ENCODE data around the gene SRSF7.
A peak's percentile ranks its signal among the peaks of the same experiment; 100 is the strongest.
"Not testable (repeated sequence)": the region's sequence is repeated elsewhere in the genome, so short reads cannot be mapped to it uniquely, and the experiment has no call there.

The SRSF7 gene

GRCh38 chr2:38712871-38713270 lies 38.3 kb downstream of the SRSF7 start:
- Mint-ChIP-seq H3K27me3 (no peaks in the 10 kb centered on the region), H3K9me3 (peaks cover 3% of the 10 kb centered on the region), H3K27ac (peak overlapping the region; percentile 46), H3K4me3 (no peak overlapping the region), H3K36me3 (peaks cover 48% of the 10 kb centered on the region), H3K4me1 (peaks cover 43% of the 10 kb centered on the region)
- DNase-seq: peak; percentile 5
- CTCF ChIA-PET: interaction anchor here (1.2 to 1.7 kb wide), 4 partner anchors 9 to 131 kb away, joined by 4 to 5 read pairs (median 4); no protein-coding TSS in a partner anchor

DNA sequence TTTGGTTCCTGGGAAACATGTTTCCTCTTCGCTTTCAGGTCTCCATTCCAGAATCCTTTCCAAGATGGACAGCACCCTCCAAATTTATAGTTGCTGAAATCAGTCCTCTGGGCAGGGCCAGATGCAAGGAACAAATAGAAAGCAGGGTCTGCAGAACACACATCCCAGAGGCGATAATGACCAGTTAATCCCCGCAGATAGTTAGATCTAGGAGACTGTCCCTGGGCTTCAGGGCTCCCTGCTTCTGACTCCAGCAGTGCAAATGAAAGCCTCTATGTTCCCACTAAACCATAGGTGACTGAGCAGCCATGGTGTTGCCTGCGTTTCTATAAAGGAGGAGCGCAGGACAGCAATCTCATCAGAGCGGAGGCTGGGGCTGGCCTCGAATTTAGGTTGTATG lies 38.7 kb downstream of the SRSF7 start:
- Mint-ChIP-seq H3K36me3 (peaks cover 47% of the 10 kb centered on the region), H3K27ac (peak overlapping the region; percentile 58), H3K4me3 (no peak overlapping the region), H3K4me1 (peaks cover 45% of the 10 kb centered on the region), H3K27me3 (no peaks in the 10 kb centered on the region), H3K9me3 (peaks cover 3% of the 10 kb centered on the region)
- peak; percentile 8 for DNase-seq
- CTCF ChIA-PET: interaction anchor here (1.4 to 1.7 kb wide), 2 partner anchors 13 to 131 kb away, joined by 4 to 5 read pairs; no protein-coding TSS in a partner anchor

GRCh38 chr2:38711558-38711957 lies 39.6 kb downstream of the SRSF7 start:
- Mint-ChIP-seq H3K36me3 (peaks cover 49% of the 10 kb centered on the region), H3K27me3 (no peaks in the 10 kb centered on the region), H3K27ac (no peak overlapping the region), H3K4me1 (peaks cover 50% of the 10 kb centered on the region), H3K9me3 (peaks cover 3% of the 10 kb centered on the region), H3K4me3 (no peak overlapping the region)
- DNase-seq: no peak
- CTCF ChIA-PET: no interaction called here

DNA sequence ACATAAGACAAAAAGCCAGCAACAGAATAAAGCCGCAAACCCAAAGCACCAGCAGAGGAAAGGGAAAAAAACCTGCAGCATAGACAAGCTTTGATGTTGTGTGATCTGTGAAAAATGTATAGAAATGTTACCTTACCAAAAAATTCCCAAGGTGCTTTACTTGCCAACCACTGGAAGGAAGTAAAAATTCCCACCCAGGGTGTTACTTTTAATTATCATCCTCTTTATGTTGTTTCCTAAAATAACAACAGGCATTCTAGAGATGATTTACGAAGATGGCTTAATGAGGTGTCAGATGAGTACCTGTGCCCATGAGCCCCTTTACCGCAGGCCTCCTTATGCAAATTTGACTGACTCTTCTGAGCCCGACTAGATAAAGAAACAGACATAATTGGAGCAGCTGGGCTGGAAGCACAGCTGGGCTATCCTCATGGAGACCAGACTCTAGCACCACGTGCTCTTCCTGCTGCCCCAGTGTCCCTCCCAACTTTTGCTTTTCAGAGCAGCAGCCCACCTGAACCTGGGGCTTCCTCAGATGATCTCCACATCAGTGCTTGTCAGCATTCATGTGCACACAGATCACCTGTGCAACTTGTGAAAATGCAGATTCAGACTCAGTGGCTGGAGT lies 41.5 kb downstream of the SRSF7 start:
- CTCF ChIA-PET: interaction anchor here (0.9 to 2.4 kb wide), 3 partner anchors 10 to 106 kb away, joined by 3 to 8 read pairs (median 4); no protein-coding TSS in a partner anchor

GRCh38 chr2:38708900-38709566 lies 42.1 kb downstream of the SRSF7 start:
- peaks cover 3% of the 10 kb centered on the region for H3K9me3 Mint-ChIP-seq
- no peaks in the 10 kb centered on the region for H3K27me3 Mint-ChIP-seq
- H3K27ac Mint-ChIP-seq: peak overlapping the region; percentile 91
- peaks cover 36% of the 10 kb centered on the region for H3K36me3 Mint-ChIP-seq
- H3K4me3 Mint-ChIP-seq: peak overlapping the region; percentile 42
- peaks cover 41% of the 10 kb centered on the region for H3K4me1 Mint-ChIP-seq
- peak; percentile 23 for DNase-seq
- CTCF ChIA-PET: interaction anchor here (0.5 to 2.8 kb wide), 9 partner anchors 10 to 127 kb away, joined by 3 to 8 read pairs (median 4); no protein-coding TSS in a partner anchor

More for the DNA sequence above, 41.5 kb downstream of the SRSF7 start:
- Mint-ChIP-seq H3K27me3 (no peaks in the 10 kb centered on the region), H3K9me3 (peaks cover 3% of the 10 kb centered on the region), H3K4me3 (peak overlapping the region; percentile 42), H3K27ac (peak overlapping the region; percentile 91), H3K36me3 (peaks cover 40% of the 10 kb centered on the region), H3K4me1 (peaks cover 46% of the 10 kb centered on the region)
- DNase-seq: peak; percentile 62

DNA sequence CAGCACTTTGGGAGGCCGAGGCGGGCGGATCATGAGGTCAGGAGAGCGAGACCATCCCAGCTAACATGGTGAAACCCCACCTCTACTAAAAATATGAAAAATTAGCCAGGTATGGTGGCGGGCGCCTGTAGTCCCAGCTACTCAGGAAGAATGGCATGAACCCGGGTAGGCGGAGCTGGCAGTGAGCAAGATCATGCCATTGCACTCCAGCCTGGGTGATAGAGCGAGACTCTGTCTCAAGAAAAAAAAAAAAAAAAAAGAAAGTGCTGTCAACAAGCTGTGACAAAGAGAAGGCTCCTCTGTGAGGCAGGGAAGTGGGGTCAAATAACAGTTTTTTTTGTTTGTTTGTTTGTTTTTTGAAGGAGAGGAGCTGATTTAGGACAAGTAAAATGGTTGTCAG lies 42.7 kb downstream of the SRSF7 start:
- not testable (repeated sequence) for H3K27me3 Mint-ChIP-seq, H3K9me3 Mint-ChIP-seq
- DNase-seq: peak; percentile 17
- CTCF ChIA-PET: interaction anchor here (0.9 to 2.8 kb wide), 9 partner anchors 9 to 126 kb away, joined by 3 to 8 read pairs (median 4); no protein-coding TSS in a partner anchor
- Mint-ChIP-seq H3K27ac (peak overlapping the region; percentile 91), H3K36me3 (peaks cover 35% of the 10 kb centered on the region), H3K4me3 (peak overlapping the region; percentile 42), H3K4me1 (peaks cover 39% of the 10 kb centered on the region)

- Mint-ChIP-seq H3K27ac (no peak overlapping the region), H3K27me3 (no peaks in the 10 kb centered on the region), H3K4me1 (peaks cover 43% of the 10 kb centered on the region), H3K36me3 (peaks cover 30% of the 10 kb centered on the region), H3K9me3 (peaks cover 3% of the 10 kb centered on the region), H3K4me3 (no peak overlapping the region)
- DNase-seq: no peak
- CTCF ChIA-PET: interaction anchor here (1.7 to 2.9 kb wide), 3 partner anchors 16 to 103 kb away, joined by 4 to 10 read pairs (median 8); no protein-coding TSS in a partner anchor
Measured at GRCh38 chr2:38706846-38707345, 44.3 kb downstream of the SRSF7 start.

DNA sequence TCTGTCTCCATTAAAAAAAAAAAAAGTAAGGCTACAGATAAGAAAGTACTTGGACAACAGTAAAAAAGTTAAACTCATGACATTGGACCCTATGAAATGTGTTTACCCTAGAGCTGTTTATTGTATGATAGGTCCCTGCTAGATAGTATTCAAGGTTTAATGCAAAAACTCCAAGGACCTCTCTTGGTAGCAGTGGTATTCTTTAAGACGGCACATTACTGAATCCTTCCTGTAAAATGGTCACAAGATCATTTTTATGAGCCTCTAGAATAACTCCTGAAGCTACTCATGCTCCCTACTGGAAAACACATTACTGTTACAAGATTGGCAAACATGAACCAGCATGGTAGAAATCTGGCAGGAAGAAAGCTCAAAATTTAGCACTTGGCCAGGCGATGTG lies 46.5 kb downstream of the SRSF7 start:
- CTCF ChIA-PET: interaction anchor here (1.1 to 2.9 kb wide), 3 partner anchors 9 to 123 kb away, joined by 4 to 10 read pairs (median 4); no protein-coding TSS in a partner anchor
- Mint-ChIP-seq H3K9me3 (no peaks in the 10 kb centered on the region), H3K27me3 (no peaks in the 10 kb centered on the region), H3K4me1 (peaks cover 54% of the 10 kb centered on the region), H3K27ac (no peak overlapping the region), H3K4me3 (no peak overlapping the region), H3K36me3 (peaks cover 27% of the 10 kb centered on the region)
- no peak for DNase-seq

- H3K4me1 Mint-ChIP-seq: peaks cover 47% of the 10 kb centered on the region
- not testable (repeated sequence) for DNase-seq, H3K9me3 Mint-ChIP-seq, H3K27me3 Mint-ChIP-seq, H3K4me3 Mint-ChIP-seq, H3K27ac Mint-ChIP-seq
- CTCF ChIA-PET: interaction anchor here (1.0 to 1.7 kb wide), 3 partner anchors 18 to 121 kb away, joined by 3 to 4 read pairs (median 4); no protein-coding TSS in a partner anchor
- peaks cover 30% of the 10 kb centered on the region for H3K36me3 Mint-ChIP-seq
Measured at GRCh38 chr2:38703336-38703735, 47.8 kb downstream of the SRSF7 start.

DNA sequence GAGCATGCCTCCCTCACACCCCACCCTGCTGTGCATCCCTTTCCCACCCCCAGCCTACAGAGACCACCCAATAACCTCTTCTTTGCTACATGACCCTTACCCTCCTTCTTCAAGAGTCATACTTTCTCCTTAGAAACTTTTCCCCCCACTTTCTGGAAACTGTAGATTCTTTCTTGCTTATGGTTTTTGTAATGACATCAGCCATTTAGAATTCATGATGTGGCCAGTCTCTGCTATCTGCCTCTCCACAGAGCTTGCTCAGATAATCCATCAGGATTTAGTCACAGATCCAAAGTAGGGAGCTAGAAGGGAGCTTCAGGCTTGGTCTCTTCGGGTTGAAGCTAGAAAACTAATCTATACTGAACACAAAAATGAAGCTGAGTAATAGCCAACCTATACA lies 48.7 kb downstream of the SRSF7 start:
- H3K36me3 Mint-ChIP-seq: peaks cover 32% of the 10 kb centered on the region
- no peak for DNase-seq
- H3K27ac Mint-ChIP-seq: no peak overlapping the region
- no peaks in the 10 kb centered on the region for H3K27me3 Mint-ChIP-seq
- no peaks in the 10 kb centered on the region for H3K9me3 Mint-ChIP-seq
- H3K4me1 Mint-ChIP-seq: peaks cover 51% of the 10 kb centered on the region
- no peak overlapping the region for H3K4me3 Mint-ChIP-seq
- CTCF ChIA-PET: interaction anchor here (1.7 kb wide), 1 partner anchor 120 kb away, joined by 4 read pairs; no protein-coding TSS in a partner anchor

GRCh38 chr2:38701542-38701941 lies 49.6 kb downstream of the SRSF7 start:
- Mint-ChIP-seq H3K4me3 (no peak overlapping the region), H3K36me3 (peaks cover 31% of the 10 kb centered on the region), H3K27ac (peak overlapping the region; percentile 82), H3K4me1 (peaks cover 52% of the 10 kb centered on the region), H3K27me3 (no peaks in the 10 kb centered on the region), H3K9me3 (no peaks in the 10 kb centered on the region)
- CTCF ChIA-PET: interaction anchor here (1.1 kb wide), 1 partner anchor 120 kb away, joined by 3 read pairs; no protein-coding TSS in a partner anchor
- DNase-seq: no peak

- Mint-ChIP-seq H3K9me3 (no peaks in the 10 kb centered on the region), H3K27me3 (no peaks in the 10 kb centered on the region), H3K4me3 (peak overlapping the region; percentile 27), H3K36me3 (peaks cover 33% of the 10 kb centered on the region), H3K27ac (peak overlapping the region; percentile 82), H3K4me1 (peaks cover 54% of the 10 kb centered on the region)
- CTCF ChIA-PET: interaction anchor here (0.6 to 1.1 kb wide), 2 partner anchors 67 to 119 kb away, joined by 3 read pairs; no protein-coding TSS in a partner anchor
- no peak for DNase-seq
Measured at GRCh38 chr2:38700881-38701458, 50.2 kb downstream of the SRSF7 start.

DNA sequence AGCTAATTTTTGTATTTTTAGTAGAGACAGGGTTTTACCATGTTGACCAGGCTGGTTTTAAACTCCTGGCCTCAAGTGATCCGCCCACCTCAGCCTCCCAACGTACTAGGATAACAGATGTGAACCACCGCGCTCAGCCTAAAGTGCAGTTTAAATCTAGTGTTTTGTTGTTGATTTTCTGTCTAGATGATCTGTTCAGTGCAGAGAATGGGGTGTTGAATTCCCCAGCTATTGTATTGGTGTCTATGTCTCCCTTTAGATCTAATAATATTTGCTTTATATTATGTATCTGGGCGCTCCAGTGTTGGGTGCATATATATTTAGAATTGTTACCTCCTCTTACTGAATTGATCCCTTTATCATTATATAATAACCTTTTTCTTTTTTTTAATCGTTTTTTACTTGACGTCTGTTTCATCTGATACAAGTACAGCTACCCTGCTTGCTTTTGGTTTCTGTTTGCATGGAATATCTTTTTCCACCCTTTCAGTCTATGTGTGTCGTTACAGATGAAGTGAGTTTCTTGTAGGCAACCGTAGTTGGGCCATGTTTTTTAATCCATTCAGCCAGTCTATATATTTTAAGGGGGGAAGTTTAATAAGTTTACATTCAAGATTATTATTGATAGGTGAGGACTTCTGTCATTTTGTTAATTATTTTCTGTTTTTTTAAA lies 50.9 kb downstream of the SRSF7 start:
- Mint-ChIP-seq H3K36me3 (peaks cover 35% of the 10 kb centered on the region), H3K27me3 (no peaks in the 10 kb centered on the region), H3K4me1 (peaks cover 52% of the 10 kb centered on the region), H3K4me3 (peak overlapping the region; percentile 27), H3K9me3 (no peaks in the 10 kb centered on the region), H3K27ac (peak overlapping the region; percentile 81)
- CTCF ChIA-PET: interaction anchor here (0.6 to 2.8 kb wide), 3 partner anchors 8 to 118 kb away, joined by 3 to 8 read pairs (median 3); no protein-coding TSS in a partner anchor
- DNase-seq: no peak
